Right renal pelvis (tissue), 4 donors: Measurements from ENCODE around the gene CGB1. TPM values are rescaled to one million over a fixed set of nuclear protein-coding genes. Genes with fewer than 3 reads are reported as not detected.
A peak's percentile ranks its signal among the peaks of the same experiment; 100 is the strongest.
"Not testable (repeated sequence)": the region's sequence is repeated elsewhere in the genome, so short reads cannot be mapped to it uniquely, and the experiment has no call there.

Experiments used
- DNase-seq, 4 donors: peaks; one replicate each; pipeline ENCODE4 v3.0.0-alpha.2; 2013; ENCODE audit warnings: low read depth in 4 of 4, low spot score in 3 of 4, missing footprints in 1 of 4
- polyA plus RNA-seq, 4 donors: library from polyadenylated mRNA; unstranded; fragments of 120-200 nt; gene quantifications; one replicate each; pipeline ENCODE4 v1.2.1, GENCODE V29; 2013; ENCODE audit not compliant: insufficient read length in 4 of 4

The CGB1 gene
- polyA plus RNA-seq, 4 donors, result not detected

GRCh38 chr19:49025088-49025487 is 11.6 kb downstream of the CGB1 start:
- not testable (repeated sequence) for DNase-seq

- not testable (repeated sequence) for DNase-seq
These were observed 12.5 kb downstream of the CGB1 start, which contains the start of gene CGB3 for GRCh38 chr19:49024233-49024632. Gene CGB3, minus strand, starts transcription at chr19:49024333. Its CDS starts 362 bp downstream, at chr19:49023971.

- DNase-seq, result no peak
These were observed 14.6 kb downstream of the CGB1 start for GRCh38 chr19:49022116-49022515.

DNA sequence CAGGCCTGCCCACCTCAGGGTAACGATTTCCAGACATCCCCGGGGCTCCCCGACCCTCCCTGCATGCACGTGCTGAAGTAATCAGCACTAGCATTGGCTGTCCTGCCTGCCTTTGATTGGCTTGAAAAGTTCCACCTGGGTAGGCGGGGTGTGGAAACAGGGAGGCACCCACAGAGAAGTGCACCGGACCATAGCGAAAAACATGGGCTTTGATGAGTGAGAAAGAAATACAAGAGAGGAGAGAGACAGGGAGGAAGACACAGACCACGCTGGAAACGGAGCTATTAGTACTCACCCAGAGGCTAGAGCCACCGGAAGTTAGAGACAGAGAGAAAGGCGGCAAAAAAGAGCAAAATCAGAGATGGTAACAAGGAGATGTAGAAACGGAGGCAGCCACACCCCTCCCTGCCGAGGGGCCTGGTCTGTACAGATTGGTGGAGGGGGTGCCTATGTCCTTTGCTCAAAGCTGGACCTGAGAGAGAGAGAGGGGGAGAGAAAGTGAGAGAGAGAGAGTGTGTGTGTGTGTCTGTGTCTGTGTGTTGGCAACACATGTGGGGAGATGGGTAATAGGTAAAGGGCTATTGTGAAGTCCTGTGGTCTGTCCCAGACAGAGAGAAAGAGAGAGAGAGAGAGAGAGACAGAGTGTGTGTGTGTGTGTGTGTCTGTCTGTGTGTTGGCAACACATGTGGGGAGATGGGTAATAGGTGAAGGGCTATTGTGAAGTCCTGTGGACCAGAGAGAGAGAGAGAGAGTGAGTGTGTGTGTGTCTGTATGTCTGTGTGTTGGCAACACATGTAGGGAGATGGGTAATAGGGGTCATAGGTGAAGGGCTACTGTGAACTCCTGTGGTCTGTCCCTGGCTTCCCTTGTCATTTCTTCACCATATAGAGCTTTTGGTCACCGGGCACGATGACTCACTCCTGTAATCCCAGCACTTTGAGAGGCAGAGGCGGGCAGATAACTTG is 15.5 kb downstream of the CGB1 start:
- no peak for DNase-seq

DNA sequence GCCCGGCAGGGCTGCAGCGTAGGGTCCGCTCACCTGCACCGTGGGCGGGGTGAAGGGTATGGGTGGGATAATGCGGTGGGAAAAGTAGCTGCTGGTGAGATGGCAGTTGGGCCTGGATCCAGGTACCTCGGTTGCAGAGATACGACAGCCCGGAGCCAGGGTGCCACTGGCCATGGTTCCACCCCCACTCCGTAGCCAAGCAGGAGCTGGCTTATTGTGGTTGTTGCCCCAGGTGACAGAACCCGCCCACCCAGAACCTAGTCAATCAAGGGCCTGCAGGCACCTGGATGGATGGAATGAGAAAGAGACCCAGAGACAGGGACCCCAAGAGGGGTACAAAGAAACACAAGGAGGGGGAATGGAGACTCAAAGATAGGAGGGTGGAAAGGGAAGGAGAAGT is 16.4 kb downstream of the CGB1 start:
- no peak for DNase-seq

GRCh38 chr19:49019242-49019932 is 17.3 kb downstream of the CGB1 start:
- DNase-seq, result peak in 1 of 4 donors; percentile 18

DNA sequence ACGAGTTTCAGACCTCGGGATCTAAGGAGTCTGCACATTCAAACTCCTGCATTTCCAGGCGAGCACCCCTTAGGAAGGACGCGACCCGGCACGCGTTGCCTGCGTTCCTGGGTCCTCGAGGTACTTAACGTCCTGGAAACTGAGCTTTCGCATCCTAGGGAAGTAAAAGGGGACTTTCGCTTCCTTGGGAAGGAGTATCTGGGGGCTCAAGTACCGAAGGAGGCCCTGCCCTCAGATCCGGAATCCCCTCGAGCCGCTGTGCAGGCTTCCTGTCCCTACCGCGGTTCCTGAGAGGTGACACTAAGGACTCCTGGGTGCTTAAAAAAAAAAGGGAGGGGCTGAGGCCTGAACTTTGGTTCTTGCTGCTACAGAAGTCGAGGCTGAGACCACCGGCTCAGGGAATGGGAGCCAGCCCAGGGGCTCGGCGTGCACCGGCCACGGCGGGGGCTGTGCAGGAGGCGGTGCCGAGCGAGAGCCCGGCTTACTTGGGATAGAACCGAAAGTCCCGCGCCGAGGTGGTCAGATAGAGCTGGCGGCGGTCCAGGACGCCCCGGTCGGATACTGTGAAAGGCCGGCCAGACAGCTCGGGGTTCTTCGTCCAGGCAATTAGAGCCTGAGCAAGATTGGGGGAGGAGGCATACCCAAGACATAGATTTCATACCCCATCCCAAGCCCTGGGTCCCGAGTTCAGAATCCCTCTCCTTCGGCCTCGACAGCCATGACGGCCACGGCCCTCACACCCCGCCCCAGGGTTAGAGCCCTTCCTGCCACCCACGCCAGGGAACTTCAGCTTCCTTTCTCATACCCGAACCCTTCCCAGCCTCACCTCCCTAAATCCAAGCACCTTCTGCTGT is 18.1 kb downstream of the CGB1 start:
- DNase-seq, result not testable (repeated sequence)

- DNase-seq, result peak in 1 of 4 donors; percentile 30
These were observed 18.9 kb downstream of the CGB1 start for GRCh38 chr19:49017666-49018351.

DNA sequence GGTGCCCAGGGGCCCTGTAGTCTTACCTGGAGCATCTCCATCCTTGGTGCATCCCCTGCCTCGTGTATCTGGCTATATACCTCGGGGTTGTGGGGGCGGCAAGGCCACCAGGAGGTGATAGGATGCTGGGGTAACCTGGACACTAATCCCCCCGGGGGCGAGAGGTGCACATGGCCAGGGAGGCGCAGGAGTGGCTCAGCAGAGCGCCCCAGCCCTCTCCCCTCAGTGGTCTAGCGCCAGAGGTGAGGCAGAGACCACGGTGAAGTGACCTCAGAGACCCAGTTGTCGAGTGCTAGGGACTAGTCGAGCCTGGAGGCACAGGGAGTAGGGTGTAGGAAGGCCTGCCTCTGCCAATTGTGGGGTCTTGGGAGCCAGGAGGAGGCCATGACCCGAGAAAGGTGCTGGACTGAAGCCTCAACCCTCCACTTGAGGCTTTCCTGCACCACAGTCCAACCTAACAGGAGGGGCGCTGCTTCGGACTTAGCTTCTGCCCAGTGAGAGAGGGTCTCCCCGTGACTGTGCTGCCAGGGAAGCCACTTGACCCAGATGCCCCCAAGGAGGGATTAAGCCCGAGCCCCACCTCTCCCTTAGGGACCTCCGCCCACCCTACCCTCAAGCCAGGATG is 19.5 kb downstream of the CGB1 start, which contains the start of gene LHB:
LHB (minus strand) TSS at position 51 of the 625 bp plus-strand sequence; CDS start at position 41, 10 bp downstream.
- no peak for DNase-seq

GRCh38 chr19:49016067-49016839 is 20.4 kb downstream of the CGB1 start:
- no peak for DNase-seq

DNA sequence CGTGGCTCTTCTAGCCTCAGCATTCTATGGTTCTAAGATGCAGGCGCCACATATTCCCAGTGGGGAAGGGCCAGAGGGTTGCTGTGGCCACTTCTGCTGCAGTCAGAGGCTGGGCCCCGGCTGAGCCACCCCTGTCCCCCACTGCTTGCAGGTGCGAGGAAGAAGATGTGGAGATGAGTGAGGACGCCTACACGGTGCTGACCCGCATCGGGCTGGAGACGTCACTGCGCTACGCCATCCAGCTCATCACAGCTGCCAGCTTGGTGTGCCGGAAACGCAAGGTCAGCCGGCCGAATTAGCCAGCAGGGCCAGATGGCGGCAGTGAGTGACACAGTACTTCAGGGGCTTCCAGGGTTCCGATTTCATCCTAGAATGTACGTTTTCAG is 21.8 kb downstream of the CGB1 start:
- DNase-seq, result no peak

DNA sequence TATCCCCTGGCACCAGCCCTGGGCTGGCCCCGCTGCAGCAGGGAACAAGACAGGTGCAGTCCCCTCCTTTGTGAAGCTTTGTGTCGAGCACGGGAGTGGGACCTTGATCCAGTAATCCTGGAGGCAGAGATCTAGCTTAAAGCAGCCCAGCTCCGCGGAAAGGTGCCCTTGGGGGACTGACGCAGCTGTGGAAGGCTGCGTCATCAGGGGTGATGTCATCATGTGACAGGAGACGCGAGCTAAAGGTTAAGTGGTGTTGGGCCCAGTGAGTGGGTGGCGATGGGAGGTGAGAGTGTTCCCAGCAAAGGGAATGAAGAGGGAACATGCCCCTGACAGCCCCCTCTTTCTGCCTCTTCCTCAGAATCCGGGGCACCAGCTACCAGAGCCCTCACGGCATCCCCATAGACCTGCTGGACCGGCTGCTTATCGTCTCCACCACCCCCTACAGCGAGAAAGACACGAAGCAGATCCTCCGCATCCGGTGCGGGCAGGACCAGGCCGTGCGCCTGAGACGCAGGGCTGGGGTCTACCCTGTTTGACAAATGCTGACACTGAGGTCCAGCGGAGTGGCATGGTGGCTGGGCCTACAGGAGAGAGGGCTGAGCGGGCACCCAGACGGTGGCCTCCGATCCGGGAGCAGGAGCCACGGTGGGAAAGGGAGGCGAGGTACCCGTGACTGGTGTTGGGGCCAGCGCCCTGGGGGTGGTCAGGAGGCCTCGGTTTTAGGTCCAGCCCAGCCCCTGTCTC is 22.4 kb downstream of the CGB1 start:
- DNase-seq, result no peak

GRCh38 chr19:49011194-49011593 is 25.5 kb downstream of the CGB1 start:
- no peak for DNase-seq

GRCh38 chr19:49010453-49010852 is 26.2 kb downstream of the CGB1 start:
- no peak for DNase-seq

DNA sequence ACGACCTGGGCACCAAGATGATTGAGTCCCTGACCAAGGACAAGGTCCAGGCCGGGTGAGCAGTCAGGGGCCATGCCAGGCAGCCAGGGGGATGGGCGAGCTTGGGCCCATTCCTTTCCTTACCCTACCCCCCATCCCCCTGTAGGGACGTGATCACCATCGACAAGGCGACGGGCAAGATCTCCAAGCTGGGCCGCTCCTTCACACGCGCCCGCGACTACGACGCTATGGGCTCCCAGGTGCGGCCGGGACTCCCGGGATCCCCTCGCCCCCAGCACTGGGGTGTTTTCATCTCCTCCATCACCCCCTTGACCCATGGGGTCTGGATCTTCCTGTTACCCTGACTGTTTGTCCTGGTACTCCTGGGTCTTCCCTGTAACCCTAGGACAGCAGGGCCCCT is 26.9 kb downstream of the CGB1 start:
- no peak for DNase-seq

DNA sequence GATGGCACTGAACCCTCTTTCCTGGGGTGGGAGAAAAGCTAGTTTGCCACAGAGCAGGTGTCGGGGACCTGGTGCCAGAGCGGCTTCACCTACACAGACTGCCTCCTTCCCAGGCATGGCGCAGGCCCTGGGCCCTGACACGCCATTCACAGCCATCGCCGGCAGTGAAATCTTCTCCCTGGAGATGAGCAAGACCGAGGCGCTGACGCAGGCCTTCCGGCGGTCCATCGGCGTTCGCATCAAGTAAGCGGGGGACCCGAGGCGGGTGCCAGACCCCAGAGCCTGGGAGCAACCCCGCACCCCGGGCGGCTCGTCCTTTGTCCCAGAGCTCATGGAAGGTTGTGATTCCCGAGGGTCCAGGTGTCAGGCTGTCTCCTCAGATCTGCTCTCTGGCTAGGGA is 29.8 kb downstream of the CGB1 start:
- no peak for DNase-seq

GRCh38 chr19:49004964-49005614 is 31.6 kb downstream of the CGB1 start:
- DNase-seq, result no peak

DNA sequence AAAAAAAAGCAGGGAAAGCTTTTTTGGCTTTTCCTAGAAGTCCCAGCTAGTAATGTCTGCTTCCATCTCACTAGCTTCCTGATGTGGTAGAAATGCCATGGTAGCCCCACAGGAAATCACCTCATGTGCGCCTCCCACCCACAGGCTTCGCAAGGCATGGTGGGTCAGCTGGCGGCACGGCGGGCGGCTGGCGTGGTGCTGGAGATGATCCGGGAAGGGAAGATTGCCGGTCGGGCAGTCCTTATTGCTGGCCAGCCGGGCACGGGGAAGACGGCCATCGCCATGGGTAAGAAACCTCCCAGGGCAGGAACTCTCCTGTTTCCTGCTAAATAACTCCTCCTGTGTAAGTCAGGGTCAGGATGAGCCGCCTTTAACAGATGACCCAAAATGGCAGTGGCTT is 32.6 kb downstream of the CGB1 start:
- DNase-seq, result no peak
